Measurements from ENCODE around the gene OAS1.

- TF ChIP-seq, protein P1, sequence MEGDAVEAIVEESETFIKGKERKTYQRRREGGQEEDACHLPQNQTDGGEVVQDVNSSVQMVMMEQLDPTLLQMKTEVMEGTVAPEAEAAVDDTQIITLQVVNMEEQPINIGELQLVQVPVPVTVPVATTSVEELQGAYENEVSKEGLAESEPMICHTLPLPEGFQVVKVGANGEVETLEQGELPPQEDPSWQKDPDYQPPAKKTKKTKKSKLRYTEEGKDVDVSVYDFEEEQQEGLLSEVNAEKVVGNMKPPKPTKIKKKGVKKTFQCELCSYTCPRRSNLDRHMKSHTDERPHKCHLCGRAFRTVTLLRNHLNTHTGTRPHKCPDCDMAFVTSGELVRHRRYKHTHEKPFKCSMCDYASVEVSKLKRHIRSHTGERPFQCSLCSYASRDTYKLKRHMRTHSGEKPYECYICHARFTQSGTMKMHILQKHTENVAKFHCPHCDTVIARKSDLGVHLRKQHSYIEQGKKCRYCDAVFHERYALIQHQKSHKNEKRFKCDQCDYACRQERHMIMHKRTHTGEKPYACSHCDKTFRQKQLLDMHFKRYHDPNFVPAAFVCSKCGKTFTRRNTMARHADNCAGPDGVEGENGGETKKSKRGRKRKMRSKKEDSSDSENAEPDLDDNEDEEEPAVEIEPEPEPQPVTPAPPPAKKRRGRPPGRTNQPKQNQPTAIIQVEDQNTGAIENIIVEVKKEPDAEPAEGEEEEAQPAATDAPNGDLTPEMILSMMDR (IDR thresholded peaks at IDR 0.05 in 2 of 3, conservative IDR thresholded peaks at IDR 0.05 in 1 of 3; ENCODE audit: borderline replicate concordance in 1 of 3, insufficient read depth in 1 of 3, low read depth in 2 of 3, low read length in 2 of 3), result no peak
- TF ChIP-seq EZH2 (IDR thresholded peaks at IDR 0.05), result no peak
- TF ChIP-seq EZH2phosphoT487 (IDR thresholded peaks at IDR 0.05; ENCODE audit: borderline replicate concordance), result no peak
- TF ChIP-seq, protein P2, sequence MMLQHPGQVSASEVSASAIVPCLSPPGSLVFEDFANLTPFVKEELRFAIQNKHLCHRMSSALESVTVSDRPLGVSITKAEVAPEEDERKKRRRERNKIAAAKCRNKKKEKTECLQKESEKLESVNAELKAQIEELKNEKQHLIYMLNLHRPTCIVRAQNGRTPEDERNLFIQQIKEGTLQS (IDR thresholded peaks at IDR 0.05), result no peak
- no peak for TF ChIP-seq JUND (IDR thresholded peaks at IDR 0.05)
- no peak for TF ChIP-seq RAD21 (IDR thresholded peaks at IDR 0.05; ENCODE audit: low read depth)
- no peak for TF ChIP-seq TCF7L2 (IDR thresholded peaks at IDR 0.05; ENCODE audit: borderline replicate concordance, extremely low read depth, insufficient read depth, insufficient read length)
- no peak for TF ChIP-seq YY1 (IDR thresholded peaks at IDR 0.05; ENCODE audit: extremely low read depth, insufficient replicate concordance, low read depth, low read length)
Observed at GRCh38 chr12:112967858-112968257, 61.1 kb downstream of the OAS1 start.
